HEK293 (cell line): ENCODE measurements around the gene CABLES2.

Source experiments
- CTCF ChIP-seq: fragments of 450-650 bp; formaldehyde crosslinking; IDR thresholded peaks from 2 replicates; pipeline ENCODE4 v1.5.1; 2016; ENCODE audit warnings: missing biosample characterization, missing genetic modification characterization
- REPIN1 ChIP-seq: fragments of 450-650 bp; formaldehyde crosslinking; IDR thresholded peaks from 2 replicates; pipeline ENCODE4 v1.5.1; 2017; ENCODE audit warnings: missing biosample characterization, missing genetic modification characterization, low read depth
- ZBTB11 ChIP-seq: fragments of 450-650 bp; formaldehyde crosslinking; conservative IDR thresholded peaks from 2 replicates; pipeline ENCODE4 v1.5.1; 2016; ENCODE audit warnings: low read depth, missing biosample characterization, missing genetic modification characterization
- ZNF112 ChIP-seq: fragments of 450-650 bp; formaldehyde crosslinking; IDR thresholded peaks from 2 replicates; pipeline ENCODE4 v1.5.0; 2017; ENCODE audit warnings: missing biosample characterization, missing genetic modification characterization
- ZNF121 ChIP-seq: fragments of 450-650 bp; formaldehyde crosslinking; IDR thresholded peaks from 2 replicates; pipeline ENCODE4 v1.5.1; 2016; ENCODE audit warnings: missing biosample characterization, missing genetic modification characterization
- ZNF416 ChIP-seq: fragments of 450-650 bp; formaldehyde crosslinking; IDR thresholded peaks from 2 replicates; pipeline ENCODE4 v1.5.1; 2016; ENCODE audit warnings: missing biosample characterization, missing genetic modification characterization
- ZNF580 ChIP-seq: fragments of 450-650 bp; formaldehyde crosslinking; IDR thresholded peaks from 2 replicates; pipeline ENCODE4 v1.5.1; 2016; ENCODE audit warnings: missing biosample characterization, missing genetic modification characterization
- ZNF792 ChIP-seq: fragments of 450-650 bp; formaldehyde crosslinking; IDR thresholded peaks from 2 replicates; pipeline ENCODE4 v1.5.1; 2016; ENCODE audit warnings: missing biosample characterization, missing genetic modification characterization

GRCh38 chr20:62404761-62405107 is 2.4 kb downstream of the CABLES2 start:
- TF ChIP-seq CTCF (tag by site-specific recombination) (no peak), REPIN1 (tag by site-specific recombination) (no peak), ZNF792 (tag by site-specific recombination) (no peak), ZNF416 (no peak), ZNF112 (no peak), ZNF121 (tag by site-specific recombination) (no peak), ZBTB11 (no peak), ZNF580 (no peak)
